ENCODE measurements around the gene TMEM87B. TPM values are rescaled to one million over a fixed set of nuclear protein-coding genes. Genes with fewer than 3 reads are reported as not detected.

Gene TMEM87B
- total and polyA plus RNA-seq, 2 of the 8 experiments (the other 6 are each of a cell fraction or from before 2014, with no cell fraction given) = 7.2 to 9.0 TPM

DNA sequence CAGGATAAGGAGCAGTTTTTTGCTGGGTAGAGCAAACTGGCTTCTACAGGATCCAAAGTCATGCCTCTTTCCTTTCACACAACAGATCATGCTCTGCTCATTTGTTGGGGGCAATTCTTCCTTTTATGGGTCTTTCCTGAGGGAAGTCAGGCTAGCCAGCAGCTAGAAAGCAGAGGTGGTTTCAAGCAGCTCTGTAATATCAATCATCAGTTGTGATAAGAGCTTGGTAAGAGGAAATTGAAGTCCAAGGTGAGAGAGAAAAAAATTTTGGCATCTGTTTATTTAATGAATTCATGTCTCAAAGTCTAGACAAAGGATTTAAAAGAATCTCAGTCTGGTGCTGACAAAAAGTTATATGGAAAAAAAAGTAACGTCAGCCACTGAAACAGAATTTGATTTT is 6.2 kb downstream of the TMEM87B start:
- no peak overlapping the region for H2BK20ac ChIP-seq (ENCODE audit: low read length)
- no peak overlapping the region for H2BK15ac ChIP-seq (ENCODE audit: low read length)
- ChIA-PET CTCF (ENCODE audit: partially characterized antibody) (no interaction called here), POLR2A (ENCODE audit: partially characterized antibody) (no interaction called here)
- no peak overlapping the region for H3K4me3 ChIP-seq (ENCODE audit: extremely low read depth in 1 of 4, insufficient read depth in 2 of 4, low read depth in 3 of 4, low read length in 4 of 4)
- H3K27ac ChIP-seq (ENCODE audit: low read depth, low read length) = no peak overlapping the region
- no peak overlapping the region for H2AK5ac ChIP-seq (ENCODE audit: low read depth, low read length)
- peaks cover under 1% of the 10 kb centered on the region; the same call in 1 of the 2 replicates for H3K23me2 ChIP-seq (ENCODE audit: low read depth, low read length)
- no peaks in the 10 kb centered on the region for H3K27me3 ChIP-seq (replicated peaks in 1 of 4; ENCODE audit: control insufficient read depth in 3 of 4, extremely low read depth in 1 of 4, insufficient read depth in 3 of 4, low read length in 3 of 4)
- H3K9ac ChIP-seq (replicated peaks in 1 of 4; ENCODE audit: extremely low read depth in 1 of 4, low read depth in 3 of 4, low read length in 3 of 4) = no peak overlapping the region
- no peaks in the 10 kb centered on the region for H3K79me2 ChIP-seq (ENCODE audit: control insufficient read depth in 1 of 2, insufficient read depth in 2 of 2, low read length in 2 of 2)
- H3K18ac ChIP-seq (ENCODE audit: extremely low read depth, low read length) = no peak overlapping the region
- no peak overlapping the region for H4K5ac ChIP-seq (ENCODE audit: insufficient read length, low read depth, low read length)
- H2BK120ac ChIP-seq (replicated peaks; ENCODE audit: low read depth, low read length) = no peak overlapping the region
- H3K4me1 ChIP-seq (replicated peaks in 1 of 4; ENCODE audit: control insufficient read depth in 3 of 4, insufficient read depth in 4 of 4, low read length in 3 of 4) = no peaks in the 10 kb centered on the region; a peak in 1 of 7 replicates
- no peak overlapping the region for H2BK12ac ChIP-seq (ENCODE audit: low read depth, low read length)
- no peak overlapping the region for H4K8ac ChIP-seq (ENCODE audit: extremely low read depth, insufficient read depth, low read length)
- no peak overlapping the region for H2BK5ac ChIP-seq (ENCODE audit: low read depth, low read length)
- H4K20me1 ChIP-seq (replicated peaks in 1 of 2; ENCODE audit: control insufficient read depth in 1 of 2, insufficient read depth in 2 of 2, low read length in 2 of 2) = peaks cover 2% of the 10 kb centered on the region in 2 experiments
- no peak for FAIRE-seq
- H2AFZ ChIP-seq (ENCODE audit: low read length) = no peak overlapping the region
- no peak overlapping the region for H3K23ac ChIP-seq (ENCODE audit: insufficient read length)
- H3K36me3 ChIP-seq (ENCODE audit: control insufficient read depth in 2 of 4, insufficient read depth in 4 of 4, low read length in 3 of 4) = peaks cover 0 to 7% (median 2%) of the 10 kb centered on the region in 4 experiments; a peak in 3 of 8 replicates
- 88% methylated on average over 1 of the region's 1 CpG; no CpG with 5 or more reads in 1 of the 2 experiments for WGBS, 2 experiments (ENCODE audit: extremely low coverage in 1 of 2, insufficient coverage in 1 of 2, insufficient read length in 1 of 2, insufficient replicate concordance in 2 of 2, low coverage in 1 of 2, low lambda C conversion rate in 2 of 2, missing lambda C conversion rate in 1 of 2)
- no peak overlapping the region for H3K14ac ChIP-seq (ENCODE audit: insufficient read length)
- H4K91ac ChIP-seq (replicated peaks; ENCODE audit: insufficient read length, low read length) = no peak overlapping the region
- DNase-seq (ENCODE audit: low read depth in 1 of 2, low spot score in 2 of 2) = no peak
- no peak overlapping the region for H3K4me2 ChIP-seq (ENCODE audit: insufficient read depth in 1 of 2, low read depth in 2 of 2, low read length in 2 of 2)
- no peak overlapping the region for H3K4ac ChIP-seq (replicated peaks; ENCODE audit: insufficient read length, low read depth, low read length)
- no peaks in the 10 kb centered on the region for H3K79me1 ChIP-seq (ENCODE audit: low read depth, low read length)
- H3K56ac ChIP-seq (replicated peaks; ENCODE audit: insufficient read length, low read depth, low read length) = no peak overlapping the region
- no peaks in the 10 kb centered on the region for H3K9me3 ChIP-seq (ENCODE audit: insufficient read depth in 2 of 2, low read depth in 1 of 2, low read length in 1 of 2)
- no peak for TF ChIP-seq SP2 (IDR thresholded peaks at IDR 0.05; ENCODE audit: low read length)
- no peak for TF ChIP-seq TEAD4 (IDR thresholded peaks at IDR 0.05; ENCODE audit: low read depth, low read length)
- no peak for TF ChIP-seq EP300 (IDR thresholded peaks at IDR 0.05; ENCODE audit: borderline replicate concordance in 1 of 2, low read depth in 2 of 2, low read length in 2 of 2)
- TF ChIP-seq POLR2AphosphoS5 (IDR thresholded peaks at IDR 0.05; ENCODE audit: low read depth, low read length) = no peak
- no peak for TF ChIP-seq CHD2 (IDR thresholded peaks at IDR 0.05; ENCODE audit: low read length)
- no peak for TF ChIP-seq TCF12 (IDR thresholded peaks at IDR 0.05; ENCODE audit: low read depth, low read length)
- TF ChIP-seq SUZ12 (IDR thresholded peaks at IDR 0.05; ENCODE audit: low read length) = no peak
- TF ChIP-seq, protein P1, sequence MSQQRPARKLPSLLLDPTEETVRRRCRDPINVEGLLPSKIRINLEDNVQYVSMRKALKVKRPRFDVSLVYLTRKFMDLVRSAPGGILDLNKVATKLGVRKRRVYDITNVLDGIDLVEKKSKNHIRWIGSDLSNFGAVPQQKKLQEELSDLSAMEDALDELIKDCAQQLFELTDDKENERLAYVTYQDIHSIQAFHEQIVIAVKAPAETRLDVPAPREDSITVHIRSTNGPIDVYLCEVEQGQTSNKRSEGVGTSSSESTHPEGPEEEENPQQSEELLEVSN (IDR thresholded peaks at IDR 0.05) = no peak
- TF ChIP-seq, protein P2, sequence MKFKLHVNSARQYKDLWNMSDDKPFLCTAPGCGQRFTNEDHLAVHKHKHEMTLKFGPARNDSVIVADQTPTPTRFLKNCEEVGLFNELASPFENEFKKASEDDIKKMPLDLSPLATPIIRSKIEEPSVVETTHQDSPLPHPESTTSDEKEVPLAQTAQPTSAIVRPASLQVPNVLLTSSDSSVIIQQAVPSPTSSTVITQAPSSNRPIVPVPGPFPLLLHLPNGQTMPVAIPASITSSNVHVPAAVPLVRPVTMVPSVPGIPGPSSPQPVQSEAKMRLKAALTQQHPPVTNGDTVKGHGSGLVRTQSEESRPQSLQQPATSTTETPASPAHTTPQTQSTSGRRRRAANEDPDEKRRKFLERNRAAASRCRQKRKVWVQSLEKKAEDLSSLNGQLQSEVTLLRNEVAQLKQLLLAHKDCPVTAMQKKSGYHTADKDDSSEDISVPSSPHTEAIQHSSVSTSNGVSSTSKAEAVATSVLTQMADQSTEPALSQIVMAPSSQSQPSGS (IDR thresholded peaks at IDR 0.05; ENCODE audit: low read length) = no peak
- TF ChIP-seq YY1 (IDR thresholded peaks at IDR 0.05; ENCODE audit: low read depth, low read length) = no peak
- TF ChIP-seq SIX5 (IDR thresholded peaks at IDR 0.05; ENCODE audit: low read depth, low read length) = no peak
- TF ChIP-seq SIRT6 (IDR thresholded peaks at IDR 0.05; ENCODE audit: low read length) = no peak
- no peak for TF ChIP-seq RAD21 (IDR thresholded peaks at IDR 0.05 in 1 of 2, conservative IDR thresholded peaks at IDR 0.05 in 1 of 2; ENCODE audit: low read depth in 2 of 2, low read length in 2 of 2)

Data from H1 (cell line).